H1 (cell line): ENCODE measurements around the gene TSPEAR. TPM values are rescaled to one million over a fixed set of nuclear protein-coding genes. Genes with fewer than 3 reads are reported as not detected.

Source experiments
- CTCF ChIA-PET: fragments of 300-600 bp; sonication (Branson Sonifier 250); formaldehyde crosslinking; loops from one replicate; lab custom pipeline; 2021; ENCODE audit not compliant: partially characterized antibody; lab: Charles Lee
- POLR2A ChIA-PET: fragments of 300-600 bp; sonication (Branson Sonifier 250); formaldehyde crosslinking; loops from one replicate; lab custom pipeline; 2021; ENCODE audit warnings: inconsistent platforms; ENCODE audit not compliant: partially characterized antibody; lab: Charles Lee
- DNase-seq, 2 experiments: peaks; one replicate each; pipeline versions ENCODE4 v3.0.0 to v3.0.0-alpha.2; 2010 to 2022; ENCODE audit warnings: low spot score in 2 of 2, low read depth in 1 of 2, mixed read lengths in 1 of 2
- FAIRE-seq: peaks from 2 replicates; lab custom pipeline; 2011; peaks lifted over from hg19 to GRCh38; lab: Jason Lieb, UNC
- H2AFZ ChIP-seq: 2 replicates; pipeline ENCODE4 v1.8.1; 2012; ENCODE audit warnings: low read length, inconsistent platforms
- H2AK5ac ChIP-seq: 2 replicates; pipeline ENCODE4 v1.6.1; 2013; ENCODE audit warnings: low read depth, low read length
- H2BK120ac ChIP-seq: replicated peaks from 2 replicates; pipeline ENCODE3; 2013; ENCODE audit warnings: low read depth, low read length, inconsistent platforms
- H2BK12ac ChIP-seq: 2 replicates; pipeline ENCODE4 v1.6.1; 2013; ENCODE audit warnings: low read depth, low read length
- H2BK15ac ChIP-seq: 2 replicates; pipeline ENCODE4 v1.6.1; 2013; ENCODE audit warnings: low read length
- H2BK20ac ChIP-seq: 2 replicates; pipeline ENCODE4 v1.6.1; 2013; ENCODE audit warnings: low read length
- H2BK5ac ChIP-seq: 2 replicates; pipeline ENCODE4 v1.6.1; 2013; ENCODE audit warnings: low read depth, low read length
- H3K14ac ChIP-seq: 2 replicates; pipeline ENCODE4 v1.6.1; 2013; ENCODE audit warnings: inconsistent platforms; ENCODE audit not compliant: insufficient read length
- H3K18ac ChIP-seq: 2 replicates; pipeline ENCODE4 v1.6.1; 2013; ENCODE audit warnings: low read length; ENCODE audit errors: extremely low read depth
- H3K23ac ChIP-seq: 2 replicates; pipeline ENCODE4 v1.6.1; 2013; ENCODE audit warnings: inconsistent platforms; ENCODE audit not compliant: insufficient read length
- H3K23me2 ChIP-seq: 2 replicates; pipeline ENCODE4 v1.6.1; 2013; ENCODE audit warnings: low read depth, low read length
- H3K27ac ChIP-seq: 2 replicates; pipeline ENCODE4 v1.6.1; 2011; ENCODE audit warnings: low read depth, low read length, inconsistent platforms
- H3K27me3 ChIP-seq, 4 experiments: replicated peaks in 1 of 4; 1 replicate in 1 of 4; 2 replicates in 3 of 4; pipeline versions ENCODE4 v1.6.1 to v1.8.1; 2011 to 2013; ENCODE audit warnings: low read length in 3 of 4, mild to moderate bottlenecking in 3 of 4, inconsistent platforms in 2 of 4, mixed read lengths in 2 of 4, moderate library complexity in 1 of 4; ENCODE audit not compliant: control insufficient read depth in 3 of 4, insufficient read depth in 3 of 4; ENCODE audit errors: extremely low read depth in 1 of 4
- H3K36me3 ChIP-seq, 4 experiments: 2 replicates each; pipeline versions ENCODE4 v1.6.1 to v1.8.1; 2011 to 2013; ENCODE audit warnings: mild to moderate bottlenecking in 4 of 4, low read length in 3 of 4, moderate library complexity in 2 of 4, control low read depth in 1 of 4, inconsistent platforms in 1 of 4; ENCODE audit not compliant: insufficient read depth in 4 of 4, control insufficient read depth in 2 of 4
- H3K4ac ChIP-seq: replicated peaks from 2 replicates; pipeline ENCODE3; 2013; ENCODE audit warnings: low read length, low read depth, mixed read lengths, inconsistent platforms; ENCODE audit not compliant: insufficient read length
- H3K4me1 ChIP-seq, 4 experiments: replicated peaks in 1 of 4; 1 replicate in 1 of 4; 2 replicates in 3 of 4; pipeline versions ENCODE4 v1.6.1 to v1.8.1; 2011 to 2013; ENCODE audit warnings: low read length in 3 of 4, inconsistent platforms in 2 of 4, mixed read lengths in 1 of 4; ENCODE audit not compliant: insufficient read depth in 4 of 4, control insufficient read depth in 3 of 4
- H3K4me2 ChIP-seq, 2 experiments: 2 replicates each; pipeline versions ENCODE4 v1.6.1 to v1.8.1; 2011 to 2013; ENCODE audit warnings: low read depth in 2 of 2, low read length in 2 of 2, control low read depth in 1 of 2, inconsistent platforms in 1 of 2, mild to moderate bottlenecking in 1 of 2; ENCODE audit not compliant: insufficient read depth in 1 of 2
- H3K4me3 ChIP-seq, 4 experiments: fragments of 200-600, 300-600 bp in 1 of 4; sonication (generic), shearing (Covaris generic), sonication (Bioruptor Twin) in 1 of 4; 2 replicates each; pipeline versions ENCODE4 v1.5.1 to v1.8.1; 2011 to 2016; ENCODE audit warnings: low read length in 4 of 4, low read depth in 3 of 4, control low read depth in 2 of 4, inconsistent platforms in 2 of 4, mild to moderate bottlenecking in 2 of 4, mixed read lengths in 1 of 4, moderate library complexity in 1 of 4; ENCODE audit not compliant: insufficient read depth in 2 of 4; ENCODE audit errors: extremely low read depth in 1 of 4
- H3K56ac ChIP-seq: replicated peaks from 2 replicates; pipeline ENCODE3; 2013; ENCODE audit warnings: low read depth, mild to moderate bottlenecking, mixed read lengths, low read length, inconsistent platforms; ENCODE audit not compliant: insufficient read length
- H3K79me1 ChIP-seq: 2 replicates; pipeline ENCODE4 v1.6.1; 2013; ENCODE audit warnings: low read depth, low read length, control low read depth
- H3K79me2 ChIP-seq, 2 experiments: 2 replicates each; pipeline versions ENCODE4 v1.6.1 to v1.8.1; 2012 to 2013; ENCODE audit warnings: low read length in 2 of 2, mild to moderate bottlenecking in 2 of 2, inconsistent platforms in 1 of 2; ENCODE audit not compliant: insufficient read depth in 2 of 2, control insufficient read depth in 1 of 2
- H3K9ac ChIP-seq, 4 experiments: replicated peaks in 1 of 4; 1 replicate in 1 of 4; 2 replicates in 3 of 4; pipeline versions ENCODE4 v1.6.1 to v1.8.1; 2011 to 2013; ENCODE audit warnings: low read depth in 3 of 4, low read length in 3 of 4, control low read depth in 2 of 4, mild to moderate bottlenecking in 2 of 4, moderate library complexity in 2 of 4, inconsistent platforms in 1 of 4; ENCODE audit errors: extremely low read depth in 1 of 4
- H3K9me3 ChIP-seq, 2 experiments: 2 replicates each; pipeline versions ENCODE4 v1.6.1 to v1.8.1; 2012 to 2013; ENCODE audit warnings: mild to moderate bottlenecking in 2 of 2, moderate library complexity in 2 of 2, control low read depth in 1 of 2, inconsistent platforms in 1 of 2, low read depth in 1 of 2, low read length in 1 of 2, mixed read lengths in 1 of 2; ENCODE audit not compliant: insufficient read depth in 2 of 2
- H4K20me1 ChIP-seq, 2 experiments: replicated peaks in 1 of 2; 2 replicates each; pipeline versions ENCODE3 to v1.8.1; 2011 to 2013; ENCODE audit warnings: inconsistent platforms in 2 of 2, low read length in 2 of 2, mild to moderate bottlenecking in 1 of 2; ENCODE audit not compliant: insufficient read depth in 2 of 2, control insufficient read depth in 1 of 2
- H4K5ac ChIP-seq: 2 replicates; pipeline ENCODE4 v1.6.1; 2013; ENCODE audit warnings: low read length, low read depth, mixed read lengths, inconsistent platforms; ENCODE audit not compliant: insufficient read length
- H4K8ac ChIP-seq: 2 replicates; pipeline ENCODE4 v1.8.0; 2013; ENCODE audit warnings: mild to moderate bottlenecking, moderate library complexity, low read length, inconsistent platforms; ENCODE audit not compliant: insufficient read depth; ENCODE audit errors: extremely low read depth
- H4K91ac ChIP-seq: replicated peaks from 2 replicates; pipeline ENCODE3; 2013; ENCODE audit warnings: low read length, mixed read lengths, inconsistent platforms; ENCODE audit not compliant: insufficient read length
- KDM4A ChIP-seq: IDR thresholded peaks from one replicate; pipeline ENCODE4 v1.7.1; 2012; ENCODE audit warnings: low read depth, mild to moderate bottlenecking, moderate library complexity, low read length, inconsistent platforms; ENCODE audit not compliant: severe bottlenecking
- RXRA ChIP-seq: IDR thresholded peaks from 2 replicates; pipeline ENCODE4 v1.6.1; 2011; ENCODE audit warnings: low read depth, mild to moderate bottlenecking, low read length, moderate library complexity; ENCODE audit not compliant: insufficient read depth
- WGBS, 2 experiments: shearing (Covaris generic) in 1 of 2; methylation state at CpG; one replicate each; pipeline versions ENCODE4 v1.1.6 to v1.1.7; 2013 to 2015; ENCODE audit warnings: low lambda C conversion rate in 2 of 2, mixed read lengths in 2 of 2, inconsistent platforms in 1 of 2, low coverage in 1 of 2, missing lambda C conversion rate in 1 of 2; ENCODE audit not compliant: insufficient replicate concordance in 2 of 2, insufficient coverage in 1 of 2, insufficient read length in 1 of 2; ENCODE audit errors: extremely low coverage in 1 of 2, missing lambda C conversion rate in 1 of 2; 5-methylcytosine and 5-hydroxymethylcytosine counted together
- polyA plus RNA-seq, 7 experiments: library from polyadenylated mRNA; depleted of rRNA in 3 of 7; stranded (reverse) in 5 of 7; unstranded in 2 of 7; fragments of >200 nt in 5 of 7; fragments of 200-250 nt in 2 of 7; gene quantifications; 1 replicate in 5 of 7; 2 replicates in 1 of 7; 4 replicates in 1 of 7; pipeline versions ENCODE4 v1.2.1 to v1.2.3, GENCODE V29; 2011 to 2013; ENCODE audit warnings: missing spikeins in 2 of 7, mixed read lengths in 2 of 7
- total RNA-seq: library from RNA; stranded (reverse); fragmentation: NEBNext Ultra II Directional; extraction: Animal tissue kit (Norgen Biotek cat#: 25700); gene quantifications from 2 replicates; pipeline ENCODE4 v1.2.1, GENCODE V29; 2021

Gene TSPEAR
- total and polyA plus RNA-seq, 2 of the 8 experiments (the other 6 are each of a cell fraction or from before 2014, with no cell fraction given) = 0.58 to 0.89 TPM

GRCh38 chr21:44511219-44511937, 200.0 kb downstream of the TSPEAR start:
- Histone ChIP-seq H3K36me3 (peaks cover 0 to 8% (median 8%) of the 10 kb centered on the region in 4 experiments; a peak in 4 of 8 replicates), H2AK5ac (no peak overlapping the region; the same call in 1 of the 2 replicates), H3K4me1 (no peaks in the 10 kb centered on the region; a peak in 2 of 7 replicates), H3K23me2 (0 out of 2 replicates have a peak, but pooled peaks cover 2% of the 10 kb centered on the region), H3K27me3 (no peaks in the 10 kb centered on the region), H2BK12ac (no peak overlapping the region; the same call in 1 of the 2 replicates), H3K4me2 (no peak overlapping the region), H4K5ac (no peak overlapping the region), H3K4ac (no peak overlapping the region), H3K9me3 (no peaks in the 10 kb centered on the region), H4K8ac (no peak overlapping the region), H3K9ac (no peak overlapping the region), H2AFZ (no peak overlapping the region), H3K56ac (no peak overlapping the region), H2BK120ac (no peak overlapping the region), H3K79me1 (no peaks in the 10 kb centered on the region), H3K23ac (no peak overlapping the region), H3K4me3 (no peak overlapping the region), H3K14ac (no peak overlapping the region), H3K79me2 (no peaks in the 10 kb centered on the region), H3K18ac (no peak overlapping the region), H2BK5ac (no peak overlapping the region), H2BK15ac (no peak overlapping the region), H4K20me1 (peaks cover 3 to 6% of the 10 kb centered on the region in 2 experiments), H4K91ac (peak overlapping the region; percentile 5), H2BK20ac (no peak overlapping the region), H3K27ac (no peak overlapping the region)
- FAIRE-seq (no peak), DNase-seq (no peak)
- WGBS, 2 experiments = 90% methylated on average over 11 of the region's 11 CpGs; no CpG with 5 or more reads in 1 of the 2 experiments
- POLR2A ChIA-PET = interaction anchor here (1.3 to 1.9 kb wide), 2 partner anchors 9 to 26 kb away, joined by 5 to 7 read pairs; no protein-coding TSS in a partner anchor
- TF ChIP-seq RXRA (no peak), KDM4A (peak; percentile 6)
- CTCF ChIA-PET = interaction anchor here (0.8 to 4.0 kb wide), 25 partner anchors 8 to 282 kb away, joined by 3 to 21 read pairs (median 5); partner anchors contain the start of gene TSPEAR
